Endothelial cell of umbilical vein (primary cell): ENCODE results near the gene DERL2.

ENCODE experiments used
- CTCF ChIP-seq, 2 donors: IDR thresholded peaks; 1 replicate in 1 of 2; 2 replicates in 1 of 2; pipeline ENCODE4 v1.5.1; 2011; ENCODE audit warnings: low read length in 2 of 2, mild to moderate bottlenecking in 2 of 2, moderate library complexity in 2 of 2, control low read depth in 1 of 2, inconsistent platforms in 1 of 2, low read depth in 1 of 2; ENCODE audit not compliant: insufficient read depth in 1 of 2; ENCODE audit errors: extremely low read depth in 1 of 2
- MAX ChIP-seq: IDR thresholded peaks from 2 replicates; pipeline ENCODE4 v1.6.1; 2011; ENCODE audit not compliant: insufficient read depth, insufficient read length

- TF ChIP-seq MAX (no peak), CTCF (IDR thresholded peaks at IDR 0.05; ENCODE audit: extremely low read depth in 1 of 2, insufficient read depth in 1 of 2, low read depth in 1 of 2, low read length in 2 of 2) (no peak)
These were observed 27.6 kb upstream of the DERL2 start for GRCh38 chr17:5513628-5514027.
